Neutrophil (primary cell): ENCODE results near the gene FAF1.

Source experiments
- H3K27ac ChIP-seq: fragments of 200-600 bp; sonication (generic); 2 replicates; pipeline ENCODE4 v1.5.1; 2016; ENCODE audit warnings: mild to moderate bottlenecking, moderate library complexity
- H3K27me3 ChIP-seq: fragments of 200-600 bp; sonication (generic); 2 replicates; pipeline ENCODE4 v1.6.0; 2016; ENCODE audit warnings: mild to moderate bottlenecking
- H3K36me3 ChIP-seq: fragments of 200-600 bp; sonication (generic); 2 replicates; pipeline ENCODE4 v1.5.1; 2017
- H3K4me1 ChIP-seq, 2 experiments: fragments of 200-600 bp in 1 of 2; sonication (generic) in 1 of 2; 1 replicate in 1 of 2; 2 replicates in 1 of 2; pipeline versions ENCODE4 v1.5.1 to v1.6.1; 2013 to 2016; ENCODE audit warnings: low read depth in 1 of 2, low read length in 1 of 2, mild to moderate bottlenecking in 1 of 2, moderate library complexity in 1 of 2; ENCODE audit not compliant: control insufficient read depth in 1 of 2, insufficient read depth in 1 of 2
- H3K4me3 ChIP-seq, 2 experiments: fragments of 200-600 bp in 1 of 2; sonication (generic) in 1 of 2; 1 replicate in 1 of 2; 2 replicates in 1 of 2; pipeline ENCODE4 v1.5.1; 2013 to 2016; ENCODE audit warnings: low read depth in 1 of 2, low read length in 1 of 2, mild to moderate bottlenecking in 1 of 2, moderate library complexity in 1 of 2
- H3K9me3 ChIP-seq: fragments of 200-600 bp; sonication (generic); 2 replicates; pipeline ENCODE4 v1.5.1; 2016
- CTCF ChIP-seq: fragments of 200-600 bp; sonication (generic); IDR thresholded peaks from 2 replicates; pipeline ENCODE4 v1.5.1; 2016; ENCODE audit warnings: antibody characterized with exemption

Gene FAF1

DNA sequence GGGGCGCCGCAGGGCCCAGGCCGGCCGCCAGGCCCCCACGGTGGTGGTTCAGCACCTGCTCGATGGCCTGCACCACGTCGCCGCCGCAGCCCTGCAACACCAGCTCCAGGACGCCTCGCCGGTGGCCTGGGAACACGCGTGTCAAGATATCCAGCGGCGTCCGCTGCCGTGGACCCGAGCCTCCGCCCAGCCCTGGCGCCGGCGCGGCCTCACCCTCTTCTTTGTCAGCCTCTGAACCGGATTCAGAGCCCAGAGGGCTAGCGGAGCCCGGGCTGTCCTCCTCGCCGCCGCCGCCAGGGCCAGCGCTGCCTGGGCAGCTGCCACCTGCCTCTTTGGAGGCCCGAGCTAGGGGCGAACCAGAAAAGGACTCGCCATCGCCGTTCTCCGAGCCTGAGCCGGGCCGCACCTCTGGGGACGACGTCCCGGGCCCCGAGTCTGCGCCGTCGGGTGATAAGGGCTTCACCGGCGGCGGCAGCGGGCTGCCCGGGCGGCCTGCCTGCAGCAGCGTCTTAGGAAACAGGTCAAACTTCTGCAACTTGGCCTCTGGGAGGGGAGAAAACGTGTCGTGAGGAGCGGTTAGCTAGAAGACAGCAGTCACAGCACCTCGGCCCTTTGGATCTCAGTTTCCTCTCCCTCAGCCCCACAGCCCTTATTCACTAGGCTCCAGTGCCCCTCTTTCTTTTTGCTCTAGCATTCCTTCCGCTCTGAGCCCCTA is 540.7 kb downstream of the FAF1 start:
- Histone ChIP-seq H3K27ac (no peak overlapping the region), H3K9me3 (no peaks in the 10 kb centered on the region), H3K36me3 (no peaks in the 10 kb centered on the region), H3K4me1 (peaks cover 22 to 25% of the 10 kb centered on the region in 2 experiments), H3K4me3 (no peak overlapping the region), H3K27me3 (peaks cover 100% of the 10 kb centered on the region)
- TF ChIP-seq CTCF: no peak

- Histone ChIP-seq H3K36me3 (no peaks in the 10 kb centered on the region), H3K4me3 (no peak overlapping the region), H3K4me1 (peaks cover 16 to 18% of the 10 kb centered on the region in 2 experiments), H3K27ac (no peak overlapping the region), H3K9me3 (no peaks in the 10 kb centered on the region), H3K27me3 (peaks cover 100% of the 10 kb centered on the region)
- TF ChIP-seq CTCF: no peak
Measured at GRCh38 chr1:50418600-50419109, 541.4 kb downstream of the FAF1 start.

DNA sequence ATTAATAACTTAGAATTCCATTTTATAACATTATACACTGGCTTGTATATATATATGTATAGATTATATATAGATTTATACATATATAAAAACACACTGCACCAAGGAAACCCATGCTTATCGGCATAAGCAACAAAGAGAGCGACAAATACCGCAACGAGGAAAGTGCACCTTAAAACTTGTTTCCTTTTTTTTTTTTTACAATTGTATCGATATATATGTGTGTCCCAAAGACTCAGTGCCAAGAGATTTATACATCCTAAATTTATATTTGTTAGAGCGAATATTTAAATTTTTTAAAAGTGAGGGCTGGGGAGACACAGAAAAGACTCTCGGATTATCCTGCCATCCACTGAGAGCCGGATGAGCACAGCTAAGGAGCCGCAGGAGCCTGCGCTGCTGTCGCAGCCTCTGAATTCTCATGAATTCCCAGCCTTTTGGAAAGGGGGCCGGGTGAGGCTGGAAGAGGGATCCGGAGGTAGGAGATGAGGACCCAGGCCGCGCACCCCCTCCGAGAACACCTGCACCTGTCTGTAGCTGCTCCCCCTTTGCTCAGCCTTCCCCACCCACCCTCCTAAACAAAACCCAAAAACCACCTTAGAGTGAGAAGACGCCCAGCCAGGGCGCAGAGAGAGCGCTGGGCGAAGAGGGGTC is 542.0 kb downstream of the FAF1 start:
- H3K9me3 ChIP-seq: no peaks in the 10 kb centered on the region
- no peak overlapping the region for H3K27ac ChIP-seq
- H3K4me1 ChIP-seq: peaks cover 10 to 13% of the 10 kb centered on the region in 2 experiments
- H3K27me3 ChIP-seq: peaks cover 100% of the 10 kb centered on the region
- no peak for TF ChIP-seq CTCF
- no peaks in the 10 kb centered on the region for H3K36me3 ChIP-seq
- no peak overlapping the region for H3K4me3 ChIP-seq

- H3K27me3 ChIP-seq: peaks cover 100% of the 10 kb centered on the region
- no peaks in the 10 kb centered on the region for H3K36me3 ChIP-seq
- no peak overlapping the region for H3K27ac ChIP-seq
- no peaks in the 10 kb centered on the region for H3K9me3 ChIP-seq
- H3K4me1 ChIP-seq: peaks cover 6 to 8% of the 10 kb centered on the region in 2 experiments
- no peak for TF ChIP-seq CTCF
- H3K4me3 ChIP-seq: no peak overlapping the region
Measured at GRCh38 chr1:50417507-50417906, 542.6 kb downstream of the FAF1 start.

DNA sequence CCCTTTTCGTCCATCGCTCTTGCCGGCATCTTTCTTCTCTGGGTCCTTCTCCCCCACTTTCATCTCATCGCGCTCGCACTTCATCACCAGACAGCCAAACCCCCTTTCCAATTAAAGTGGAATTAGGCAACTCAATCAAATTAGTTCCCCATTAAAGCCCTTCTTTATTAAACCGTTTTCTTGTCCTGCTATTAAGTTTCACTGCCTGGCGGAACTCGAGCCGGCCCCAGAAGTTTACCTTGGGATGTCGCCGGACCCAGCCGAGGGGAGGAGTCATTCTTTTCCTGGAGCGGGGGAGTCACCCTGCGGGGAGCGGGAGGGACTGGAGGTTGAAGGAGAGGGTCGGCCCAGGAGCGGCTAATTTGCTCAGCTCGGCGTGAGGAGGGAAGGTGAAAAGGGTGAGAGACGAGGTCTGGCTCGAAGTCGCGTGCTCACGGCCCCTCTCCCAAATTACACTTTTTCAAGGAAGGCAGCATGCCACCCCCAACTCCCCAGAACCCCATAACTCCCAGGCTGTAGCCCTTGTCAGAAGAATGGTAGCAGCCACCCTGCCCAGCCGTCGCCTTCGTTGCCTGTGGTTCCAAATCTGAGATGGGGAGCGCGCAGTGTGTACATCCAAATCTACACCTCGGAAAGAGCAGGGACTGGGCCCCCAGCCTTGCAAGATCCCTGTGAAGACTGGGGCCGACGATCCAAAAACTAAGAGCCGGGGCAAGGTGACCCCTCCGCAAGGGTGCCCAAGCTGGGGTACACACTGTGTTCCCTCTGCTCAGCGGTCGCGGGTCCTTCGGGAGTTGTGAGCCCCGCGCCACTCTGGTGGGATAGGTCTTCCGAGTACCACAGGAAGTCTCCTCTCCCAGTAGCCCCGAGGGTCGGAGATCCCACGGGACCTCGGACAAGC is 543.3 kb downstream of the FAF1 start:
- Histone ChIP-seq H3K4me3 (no peak overlapping the region), H3K27me3 (peaks cover 100% of the 10 kb centered on the region), H3K36me3 (no peaks in the 10 kb centered on the region), H3K9me3 (no peaks in the 10 kb centered on the region), H3K4me1 (peaks cover 6 to 8% of the 10 kb centered on the region in 2 experiments), H3K27ac (no peak overlapping the region)
- TF ChIP-seq CTCF: no peak
